Parathyroid adenoma (tissue), 2 donors: ENCODE measurements around the gene PDCD4.

Source experiments
- H2AFZ ChIP-seq: fragments of 300-600 bp; sonication (generic); one replicate; pipeline ENCODE4 v1.7.0; 2017; ENCODE audit warnings: antibody characterized with exemption, mild to moderate bottlenecking
- H3K27ac ChIP-seq: fragments of 300-600 bp; sonication (generic); one replicate; pipeline ENCODE4 v1.7.0; 2017
- H3K27me3 ChIP-seq: fragments of 300-600 bp; sonication (generic); one replicate; pipeline ENCODE4 v1.7.0; 2017; ENCODE audit warnings: low read length; ENCODE audit not compliant: control insufficient read depth, insufficient read depth
- H3K36me3 ChIP-seq: fragments of 300-600 bp; sonication (generic); one replicate; pipeline ENCODE4 v1.7.0; 2017; ENCODE audit warnings: low read length; ENCODE audit not compliant: control insufficient read depth, insufficient read depth
- H3K4me1 ChIP-seq: fragments of 300-600 bp; sonication (generic); one replicate; pipeline ENCODE4 v1.7.0; 2017; ENCODE audit warnings: control low read depth
- H3K4me2 ChIP-seq: fragments of 300-600 bp; sonication (generic); one replicate; pipeline ENCODE4 v1.7.0; 2017; ENCODE audit warnings: low read length
- H3K4me3 ChIP-seq: fragments of 300-600 bp; sonication (generic); one replicate; pipeline ENCODE4 v1.7.0; 2017; ENCODE audit warnings: low read depth, low read length
- H3K79me2 ChIP-seq: fragments of 300-600 bp; sonication (generic); one replicate; pipeline ENCODE4 v1.7.0; 2017; ENCODE audit warnings: control low read depth
- H3K9ac ChIP-seq: fragments of 300-600 bp; sonication (generic); one replicate; pipeline ENCODE4 v1.7.0; 2017; ENCODE audit warnings: mild to moderate bottlenecking
- H3K9me3 ChIP-seq: fragments of 300-600 bp; sonication (generic); one replicate; pipeline ENCODE4 v1.7.0; 2017; ENCODE audit warnings: low read length; ENCODE audit not compliant: control insufficient read depth
- CTCF ChIP-seq: fragments of 300-600 bp; sonication (generic); IDR thresholded peaks from one replicate; pipeline ENCODE4 v1.7.0; 2017; ENCODE audit warnings: antibody characterized with exemption, mild to moderate bottlenecking
- donor health status: primary hyperparathyroidism.

PDCD4 gene

GRCh38 chr10:110835841-110836240 lies 35.9 kb upstream of the PDCD4 start:
- Histone ChIP-seq H3K36me3 (no peaks in the 10 kb centered on the region), H2AFZ (peak overlapping the region; percentile 75), H3K4me3 (peak overlapping the region; percentile 0), H3K27me3 (no peaks in the 10 kb centered on the region), H3K4me1 (peaks cover 60% of the 10 kb centered on the region), H3K4me2 (peak overlapping the region; percentile 29), H3K9ac (peak overlapping the region; percentile 22), H3K9me3 (no peaks in the 10 kb centered on the region), H3K79me2 (peaks cover 3% of the 10 kb centered on the region), H3K27ac (peak overlapping the region; percentile 77)
- TF ChIP-seq CTCF = no peak

- Histone ChIP-seq H3K9ac (no peak overlapping the region), H3K27ac (peak overlapping the region; percentile 77), H3K9me3 (no peaks in the 10 kb centered on the region), H2AFZ (peak overlapping the region; percentile 75), H3K79me2 (peaks cover 3% of the 10 kb centered on the region), H3K4me2 (peak overlapping the region; percentile 27), H3K36me3 (no peaks in the 10 kb centered on the region), H3K4me3 (no peak overlapping the region), H3K4me1 (peaks cover 61% of the 10 kb centered on the region), H3K27me3 (no peaks in the 10 kb centered on the region)
- no peak for TF ChIP-seq CTCF
Measured at GRCh38 chr10:110836706-110837105, 35.0 kb upstream of the PDCD4 start.

DNA sequence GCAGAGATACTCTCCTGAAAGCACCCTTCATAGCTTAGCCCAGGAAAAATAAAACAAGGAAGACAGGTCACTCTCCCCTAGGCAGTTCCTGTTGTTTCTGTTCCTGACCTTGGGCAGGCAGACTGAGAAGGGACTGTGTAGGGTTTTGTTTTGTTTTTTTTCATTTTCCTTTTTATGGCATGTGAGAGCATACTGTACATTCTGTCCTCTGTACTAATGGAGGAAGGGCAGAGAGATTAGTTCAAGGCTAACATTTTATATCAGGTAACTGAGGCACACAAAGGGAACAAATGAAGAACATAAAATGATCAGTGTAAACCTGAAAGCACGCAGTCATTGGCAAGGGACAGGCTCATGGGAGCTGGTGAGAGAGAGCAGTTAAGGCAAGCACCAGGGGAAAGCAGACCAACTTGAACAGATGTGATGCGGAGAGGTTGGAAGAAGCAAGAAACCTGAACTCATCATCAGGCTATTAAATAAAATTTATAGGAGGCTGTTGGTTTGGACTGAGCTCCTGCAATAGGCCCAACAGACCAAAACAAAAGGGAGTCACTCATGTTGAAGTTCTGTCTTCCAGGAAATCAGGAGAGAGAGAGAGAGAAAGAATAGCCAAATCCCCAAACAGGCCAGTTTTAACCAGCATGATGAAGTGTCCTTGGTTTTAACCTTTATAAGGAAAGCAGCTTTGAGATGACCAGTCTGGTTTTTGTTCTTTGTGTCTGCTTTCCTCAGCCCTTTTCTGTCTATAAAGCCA lies 34.1 kb upstream of the PDCD4 start:
- peaks cover 65% of the 10 kb centered on the region for H3K4me1 ChIP-seq
- no peak overlapping the region for H3K4me3 ChIP-seq

DNA sequence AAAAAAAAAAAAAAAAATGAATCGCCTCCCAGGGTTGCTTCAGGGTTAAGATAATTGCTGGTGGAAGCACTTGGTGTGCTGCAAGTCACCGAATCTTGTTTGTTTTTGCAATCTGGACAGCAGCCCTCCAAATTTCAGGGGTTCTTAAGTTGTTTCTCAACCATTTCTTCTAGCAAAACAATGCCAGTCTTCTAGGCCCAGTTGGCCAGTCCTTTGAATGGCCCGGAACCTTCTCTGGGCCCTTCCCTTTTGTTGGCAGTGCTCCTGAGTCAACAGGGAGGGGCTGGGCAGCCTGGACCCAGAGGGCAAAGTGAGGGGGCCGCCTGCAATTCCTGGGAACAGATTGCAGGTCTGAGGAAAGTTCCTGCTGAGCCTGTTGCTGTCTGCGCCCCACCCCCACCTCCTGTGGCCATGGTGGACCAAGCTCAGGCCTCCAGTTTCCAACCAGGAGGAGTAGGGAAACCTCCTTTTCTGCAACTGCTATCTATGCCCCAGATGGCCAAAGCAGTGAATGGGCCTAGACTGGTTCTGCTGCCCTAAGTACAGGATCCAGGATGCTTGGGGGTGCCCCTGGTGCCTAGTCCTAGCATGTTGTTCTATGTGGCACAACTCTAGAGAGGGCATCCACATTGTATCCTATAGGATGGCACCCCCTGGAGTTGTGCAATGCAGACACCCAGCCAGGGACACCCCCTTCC lies 31.4 kb upstream of the PDCD4 start:
- Histone ChIP-seq H3K9ac (no peak overlapping the region), H3K4me2 (no peak overlapping the region), H3K79me2 (peaks cover 3% of the 10 kb centered on the region), H3K27me3 (no peaks in the 10 kb centered on the region), H2AFZ (no peak overlapping the region), H3K27ac (no peak overlapping the region), H3K36me3 (no peaks in the 10 kb centered on the region), H3K4me1 (peaks cover 55% of the 10 kb centered on the region), H3K4me3 (no peak overlapping the region), H3K9me3 (no peaks in the 10 kb centered on the region)
- no peak for TF ChIP-seq CTCF

More for the DNA sequence above, 34.1 kb upstream of the PDCD4 start:
- Histone ChIP-seq H3K79me2 (peaks cover 3% of the 10 kb centered on the region), H3K36me3 (no peaks in the 10 kb centered on the region), H3K27me3 (no peaks in the 10 kb centered on the region), H2AFZ (peak overlapping the region; percentile 75), H3K9ac (no peak overlapping the region), H3K27ac (peak overlapping the region; percentile 77), H3K4me2 (peak overlapping the region; percentile 27), H3K9me3 (no peaks in the 10 kb centered on the region)
- TF ChIP-seq CTCF = no peak
